OCI-LY7 (cell line): ENCODE data around the gene ZNF503. TPM values are rescaled to one million over a fixed set of nuclear protein-coding genes. Genes with fewer than 3 reads are reported as not detected.

Source experiments
- BruUV-seq: library from RNA; stranded (reverse); fragments of 400-500 nt; replicated peaks from 2 replicates; lab custom pipeline; 2021; lab: Mats Ljungman, UMichigan
- CTCF ChIA-PET: fragments of 300-600 bp; sonication (Branson Sonifier 250); formaldehyde crosslinking; loops from one replicate; lab custom pipeline; 2022; ENCODE audit warnings: antibody characterized with exemption; ENCODE audit not compliant: unreplicated experiment; lab: Charles Lee
- POLR2A ChIA-PET: fragments of 300-600 bp; sonication (Branson Sonifier 250); formaldehyde crosslinking; loops from one replicate; lab custom pipeline; 2022; ENCODE audit warnings: antibody characterized with exemption; lab: Charles Lee
- DNase-seq: peaks from one replicate; pipeline ENCODE4 v3.0.0-alpha.2; 2015; ENCODE audit warnings: low spot score
- H2AFZ ChIP-seq: fragments of 200-600 bp; sonication (generic), shearing (Covaris generic); 2 replicates; pipeline ENCODE4 v1.6.1; 2014; ENCODE audit warnings: mild to moderate bottlenecking, antibody characterized with exemption, low read length, moderate library complexity
- H3K27ac ChIP-seq: fragments of 200-600 bp; sonication (generic); 2 replicates; pipeline ENCODE4 v1.5.1; 2014; ENCODE audit warnings: mixed run types, low read depth, mild to moderate bottlenecking, moderate library complexity, low read length, inconsistent platforms; ENCODE audit not compliant: poor library complexity, severe bottlenecking
- H3K36me3 ChIP-seq: fragments of 200-600 bp; sonication (generic); 2 replicates; pipeline ENCODE4 v1.6.1; 2014; ENCODE audit warnings: mild to moderate bottlenecking, antibody characterized with exemption, low read length, moderate library complexity, mixed read lengths; ENCODE audit not compliant: insufficient read depth
- H3K4me1 ChIP-seq: fragments of 200-600 bp; sonication (generic); 2 replicates; pipeline ENCODE4 v1.5.1; 2014; ENCODE audit warnings: mild to moderate bottlenecking, low read length; ENCODE audit not compliant: insufficient read depth, poor library complexity, severe bottlenecking
- H3K4me2 ChIP-seq: fragments of 200-600 bp; sonication (generic); 2 replicates; pipeline ENCODE4 v1.6.1; 2014; ENCODE audit warnings: mild to moderate bottlenecking, low read length
- H3K4me3 ChIP-seq: fragments of 200-600 bp; sonication (generic); 2 replicates; pipeline ENCODE4 v1.5.1; 2014; ENCODE audit warnings: mild to moderate bottlenecking, low read depth, low read length; ENCODE audit not compliant: poor library complexity, severe bottlenecking
- H3K79me2 ChIP-seq: fragments of 200-600 bp; sonication (generic); 2 replicates; pipeline ENCODE4 v1.6.1; 2016; ENCODE audit warnings: low read depth, mild to moderate bottlenecking, low read length, moderate library complexity, mixed read lengths; ENCODE audit not compliant: insufficient read depth
- H3K9me2 ChIP-seq: fragments of 200-600 bp; sonication (generic); 2 replicates; pipeline ENCODE4 v1.6.1; 2016; ENCODE audit warnings: mild to moderate bottlenecking, low read length, mixed read lengths; ENCODE audit not compliant: insufficient read depth
- H3K9me3 ChIP-seq: fragments of 200-600 bp; sonication (generic); 2 replicates; pipeline ENCODE4 v1.6.1; 2014; ENCODE audit warnings: mild to moderate bottlenecking, mixed run types, low read length, mixed read lengths
- H4K20me1 ChIP-seq: fragments of 200-600 bp; sonication (generic); 2 replicates; pipeline ENCODE4 v1.6.1; 2014; ENCODE audit warnings: mild to moderate bottlenecking, antibody characterized with exemption, low read length, moderate library complexity, mixed read lengths; ENCODE audit not compliant: insufficient read depth
- EZH2phosphoT487 ChIP-seq: fragments of 200-600 bp; sonication (generic); IDR thresholded peaks from 2 replicates; pipeline ENCODE4 v1.6.1; 2018; ENCODE audit warnings: low read depth, borderline replicate concordance, mild to moderate bottlenecking, mixed run types, antibody characterized with exemption, low read length, moderate library complexity, mixed read lengths
- intact Hi-C: fragments of 100-400 bp; cut with micrococcal nuclease; formaldehyde crosslinking; loops from one replicate; pipeline ENCODE4 v1.10.0; 2022; ENCODE audit not compliant: unreplicated experiment
- total RNA-seq, 2 experiments: library from RNA; depleted of rRNA in 1 of 2; stranded (reverse); fragments of >200 nt in 1 of 2; shearing (Covaris generic) in 1 of 2; gene quantifications; 2 replicates each; pipeline ENCODE4 v1.2.3, GENCODE V29; 2014 to 2022
- TF ChIP-seq, protein P1 (sequence below): fragments of 200-600 bp; sonication (generic); conservative IDR thresholded peaks from 2 replicates; pipeline ENCODE4 v1.5.1; 2014; ENCODE audit warnings: mild to moderate bottlenecking, antibody characterized with exemption, low read length, moderate library complexity, mixed read lengths

The ZNF503 gene
- total RNA-seq, 2 experiments from 2014 or later, result not detected

DNA sequence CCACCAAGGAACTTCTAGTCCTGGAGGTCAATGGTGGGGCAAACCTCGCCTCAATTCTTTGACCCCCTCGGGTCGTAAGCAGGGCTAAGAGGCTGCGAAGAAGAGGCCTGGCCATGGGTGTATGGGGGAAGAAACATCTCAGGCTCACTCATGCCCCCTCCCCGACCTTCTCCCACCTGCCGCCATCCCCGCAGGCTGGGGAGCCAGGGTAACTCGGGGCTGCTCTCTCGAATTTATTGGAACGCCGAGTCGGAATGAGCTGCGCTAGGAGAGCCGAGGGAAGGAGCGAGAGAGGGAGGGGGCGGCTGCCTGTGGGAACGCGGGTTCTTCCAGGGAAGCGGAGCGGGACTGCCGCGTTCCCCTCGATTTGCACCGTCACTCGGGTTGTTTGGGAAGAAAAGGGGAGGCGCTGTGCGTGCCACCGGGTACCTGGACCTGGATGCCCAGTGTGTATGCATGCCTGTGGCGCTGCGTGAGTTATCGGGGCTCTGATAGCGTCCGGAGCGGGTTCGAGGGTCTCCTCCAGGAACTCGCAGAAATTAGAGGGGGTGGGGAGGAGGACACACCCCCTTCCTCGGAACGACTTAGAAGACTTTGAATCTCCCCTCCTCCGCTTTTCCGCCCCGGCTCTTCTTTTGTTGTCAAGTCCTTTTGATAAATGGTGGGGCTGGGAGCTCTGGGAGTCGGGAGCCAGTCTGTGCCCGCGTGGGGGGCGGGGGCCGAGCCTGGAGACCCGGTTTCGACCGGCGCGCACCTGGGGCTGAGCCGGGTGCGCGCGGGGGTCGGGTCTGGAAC, 1.8 kb upstream of the ZNF503 start:
- TF ChIP-seq EZH2phosphoT487, result no peak
- TF ChIP-seq, protein P1, sequence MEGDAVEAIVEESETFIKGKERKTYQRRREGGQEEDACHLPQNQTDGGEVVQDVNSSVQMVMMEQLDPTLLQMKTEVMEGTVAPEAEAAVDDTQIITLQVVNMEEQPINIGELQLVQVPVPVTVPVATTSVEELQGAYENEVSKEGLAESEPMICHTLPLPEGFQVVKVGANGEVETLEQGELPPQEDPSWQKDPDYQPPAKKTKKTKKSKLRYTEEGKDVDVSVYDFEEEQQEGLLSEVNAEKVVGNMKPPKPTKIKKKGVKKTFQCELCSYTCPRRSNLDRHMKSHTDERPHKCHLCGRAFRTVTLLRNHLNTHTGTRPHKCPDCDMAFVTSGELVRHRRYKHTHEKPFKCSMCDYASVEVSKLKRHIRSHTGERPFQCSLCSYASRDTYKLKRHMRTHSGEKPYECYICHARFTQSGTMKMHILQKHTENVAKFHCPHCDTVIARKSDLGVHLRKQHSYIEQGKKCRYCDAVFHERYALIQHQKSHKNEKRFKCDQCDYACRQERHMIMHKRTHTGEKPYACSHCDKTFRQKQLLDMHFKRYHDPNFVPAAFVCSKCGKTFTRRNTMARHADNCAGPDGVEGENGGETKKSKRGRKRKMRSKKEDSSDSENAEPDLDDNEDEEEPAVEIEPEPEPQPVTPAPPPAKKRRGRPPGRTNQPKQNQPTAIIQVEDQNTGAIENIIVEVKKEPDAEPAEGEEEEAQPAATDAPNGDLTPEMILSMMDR, result no peak
- Histone ChIP-seq H3K9me3 (no peaks in the 10 kb centered on the region), H4K20me1 (no peaks in the 10 kb centered on the region), H3K4me3 (no peak overlapping the region), H2AFZ (no peak overlapping the region), H3K36me3 (no peaks in the 10 kb centered on the region), H3K27ac (no peak overlapping the region), H3K4me1 (no peaks in the 10 kb centered on the region), H3K9me2 (no peaks in the 10 kb centered on the region), H3K4me2 (no peak overlapping the region), H3K79me2 (no peaks in the 10 kb centered on the region)
- BruUV-seq, result no TSS peak
- no peak for DNase-seq
- POLR2A ChIA-PET, result no interaction called here
- CTCF ChIA-PET, result no interaction called here
- intact Hi-C loops, result no loop called here

DNA sequence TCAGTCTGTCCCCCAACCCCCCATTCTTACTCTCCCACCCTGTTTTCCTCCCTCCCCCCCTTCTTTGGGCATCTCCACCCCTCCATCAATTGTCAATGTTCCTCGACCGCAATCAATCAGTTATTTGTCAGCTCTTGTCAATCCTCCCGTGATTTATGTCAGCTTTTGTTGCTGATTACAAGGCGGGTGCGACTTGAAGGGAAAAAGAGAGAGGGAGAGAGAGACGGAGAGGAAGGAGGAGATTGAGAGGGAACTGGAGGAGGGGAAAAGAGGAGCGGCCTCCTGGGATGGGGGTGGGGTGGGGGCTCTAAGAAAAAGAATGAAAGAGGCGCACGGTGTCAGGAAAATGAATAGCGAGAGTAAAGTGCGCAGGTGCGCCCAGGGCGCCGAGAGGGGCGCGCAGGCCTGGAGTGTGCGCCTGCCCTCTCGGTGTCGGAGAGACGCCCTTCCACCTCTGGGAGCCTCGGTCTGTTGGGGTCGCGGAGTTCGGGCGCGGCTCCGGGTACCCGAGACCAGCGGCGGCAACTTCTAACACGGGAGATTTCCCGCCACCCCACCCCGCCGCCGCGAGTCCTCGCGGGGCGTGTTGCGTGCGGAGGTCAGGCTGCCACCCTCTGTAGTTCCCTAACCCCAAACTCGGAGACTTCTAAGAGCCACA, 1.1 kb upstream of the ZNF503 start:
- intact Hi-C loops, result no loop called here
- Histone ChIP-seq H3K4me3 (no peak overlapping the region), H3K4me1 (no peaks in the 10 kb centered on the region), H3K4me2 (no peak overlapping the region), H4K20me1 (no peaks in the 10 kb centered on the region), H3K36me3 (no peaks in the 10 kb centered on the region), H3K9me3 (no peaks in the 10 kb centered on the region), H3K9me2 (no peaks in the 10 kb centered on the region), H3K27ac (no peak overlapping the region), H3K79me2 (no peaks in the 10 kb centered on the region), H2AFZ (no peak overlapping the region)
- no peak for TF ChIP-seq EZH2phosphoT487
- no peak for DNase-seq
- ChIA-PET CTCF (no interaction called here), POLR2A (no interaction called here)
- no TSS peak for BruUV-seq

DNA sequence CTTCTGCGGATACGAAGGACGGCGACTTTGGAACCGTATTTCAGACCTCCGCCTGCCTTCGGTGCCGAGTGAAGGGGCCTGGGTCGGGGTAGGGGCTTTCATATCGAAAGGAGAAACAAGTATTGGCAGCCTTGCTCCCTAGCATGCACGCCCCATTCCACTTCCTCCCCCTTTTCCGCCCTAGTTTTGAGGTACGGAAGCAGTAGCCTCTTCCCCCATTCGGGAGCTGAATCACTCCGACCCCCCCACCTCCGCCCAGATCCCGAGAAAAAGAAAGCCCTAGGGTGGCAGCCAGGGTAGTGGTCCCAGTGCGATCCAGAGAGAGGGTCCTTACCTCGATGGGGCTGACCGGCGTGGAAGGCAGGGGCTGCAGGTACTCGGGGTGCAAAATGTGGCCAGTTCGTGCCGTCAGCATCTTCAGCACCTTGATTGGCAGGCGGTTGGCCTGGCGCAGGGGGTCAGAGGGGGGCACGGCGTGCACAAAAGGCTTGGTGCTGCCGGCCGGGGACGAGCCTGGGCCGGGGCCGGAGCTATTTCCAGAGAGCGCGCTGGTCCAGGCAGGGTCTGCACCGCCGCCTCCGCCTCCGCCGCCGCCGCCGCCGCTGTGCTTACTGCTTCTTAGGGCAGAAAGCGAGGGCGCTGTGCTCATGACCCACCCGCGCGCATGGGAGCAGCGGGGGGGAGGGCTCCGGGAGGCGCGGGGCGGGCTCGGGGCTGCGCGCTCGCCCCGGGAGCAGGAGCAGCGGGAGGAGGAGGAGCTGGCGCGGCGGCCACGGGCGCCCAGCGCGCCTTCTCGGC, 594 bp downstream of the ZNF503 start:
- Histone ChIP-seq H3K27ac (no peak overlapping the region), H3K9me3 (no peaks in the 10 kb centered on the region), H3K4me2 (no peak overlapping the region), H3K4me1 (no peaks in the 10 kb centered on the region), H3K9me2 (no peaks in the 10 kb centered on the region), H3K4me3 (no peak overlapping the region), H2AFZ (no peak overlapping the region), H3K36me3 (no peaks in the 10 kb centered on the region), H4K20me1 (no peaks in the 10 kb centered on the region), H3K79me2 (no peaks in the 10 kb centered on the region)
- DNase-seq, result no peak
- ChIA-PET POLR2A (no interaction called here), CTCF (no interaction called here)
- TF ChIP-seq, protein P1, result no peak
- TF ChIP-seq EZH2phosphoT487, result no peak
- no TSS peak for BruUV-seq
- intact Hi-C loops, result no loop called here
